ENCODE data around the gene ZBED2.

The ZBED2 gene

DNA sequence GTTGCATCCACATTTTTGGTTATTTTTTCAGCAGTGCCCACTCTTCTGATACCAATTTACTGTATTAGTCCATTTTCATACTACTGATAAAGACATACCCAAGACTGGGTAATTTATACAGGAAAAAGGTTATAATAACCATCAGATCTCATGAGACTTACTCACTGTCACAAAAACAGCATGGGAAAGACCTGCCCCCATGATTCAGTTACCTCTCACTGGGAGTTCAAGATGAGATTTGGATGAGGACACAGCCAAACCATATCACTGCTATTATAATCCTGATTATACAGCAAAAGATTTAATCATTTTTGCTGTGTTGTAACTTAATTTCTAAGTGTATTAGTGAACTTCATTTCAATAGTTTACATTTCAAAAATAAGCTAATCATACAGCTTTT lies 6.6 kb downstream of the ZBED2 start:
- no peak for DNase-seq (ENCODE audit: extremely low read depth, low read depth)
- TF ChIP-seq, protein P1, sequence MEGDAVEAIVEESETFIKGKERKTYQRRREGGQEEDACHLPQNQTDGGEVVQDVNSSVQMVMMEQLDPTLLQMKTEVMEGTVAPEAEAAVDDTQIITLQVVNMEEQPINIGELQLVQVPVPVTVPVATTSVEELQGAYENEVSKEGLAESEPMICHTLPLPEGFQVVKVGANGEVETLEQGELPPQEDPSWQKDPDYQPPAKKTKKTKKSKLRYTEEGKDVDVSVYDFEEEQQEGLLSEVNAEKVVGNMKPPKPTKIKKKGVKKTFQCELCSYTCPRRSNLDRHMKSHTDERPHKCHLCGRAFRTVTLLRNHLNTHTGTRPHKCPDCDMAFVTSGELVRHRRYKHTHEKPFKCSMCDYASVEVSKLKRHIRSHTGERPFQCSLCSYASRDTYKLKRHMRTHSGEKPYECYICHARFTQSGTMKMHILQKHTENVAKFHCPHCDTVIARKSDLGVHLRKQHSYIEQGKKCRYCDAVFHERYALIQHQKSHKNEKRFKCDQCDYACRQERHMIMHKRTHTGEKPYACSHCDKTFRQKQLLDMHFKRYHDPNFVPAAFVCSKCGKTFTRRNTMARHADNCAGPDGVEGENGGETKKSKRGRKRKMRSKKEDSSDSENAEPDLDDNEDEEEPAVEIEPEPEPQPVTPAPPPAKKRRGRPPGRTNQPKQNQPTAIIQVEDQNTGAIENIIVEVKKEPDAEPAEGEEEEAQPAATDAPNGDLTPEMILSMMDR (IDR thresholded peaks at IDR 0.05; ENCODE audit: low read depth, low read length) = no peak

DNA sequence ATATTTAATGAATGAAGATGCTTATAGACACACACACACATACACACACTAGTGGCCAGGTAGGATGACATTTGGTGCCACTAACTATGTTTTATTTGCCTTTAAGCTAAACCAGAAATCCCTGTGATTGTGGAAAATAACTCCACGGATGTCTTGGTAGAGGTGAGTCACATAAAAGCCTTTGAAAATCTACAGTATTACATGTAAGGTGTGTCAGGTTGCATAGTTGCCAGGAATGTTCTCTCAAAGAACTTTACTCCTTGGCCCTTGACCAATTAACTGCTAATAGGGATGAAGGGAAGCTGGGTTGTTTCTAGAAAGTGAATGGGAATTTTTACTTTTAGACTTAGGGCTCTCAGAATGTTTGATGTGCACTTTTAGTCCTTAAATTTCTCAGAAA lies 9.9 kb downstream of the ZBED2 start:
- no peak for DNase-seq (ENCODE audit: extremely low read depth, low read depth)
- TF ChIP-seq, protein P1 (IDR thresholded peaks at IDR 0.05; ENCODE audit: low read depth, low read length) = no peak

DNA sequence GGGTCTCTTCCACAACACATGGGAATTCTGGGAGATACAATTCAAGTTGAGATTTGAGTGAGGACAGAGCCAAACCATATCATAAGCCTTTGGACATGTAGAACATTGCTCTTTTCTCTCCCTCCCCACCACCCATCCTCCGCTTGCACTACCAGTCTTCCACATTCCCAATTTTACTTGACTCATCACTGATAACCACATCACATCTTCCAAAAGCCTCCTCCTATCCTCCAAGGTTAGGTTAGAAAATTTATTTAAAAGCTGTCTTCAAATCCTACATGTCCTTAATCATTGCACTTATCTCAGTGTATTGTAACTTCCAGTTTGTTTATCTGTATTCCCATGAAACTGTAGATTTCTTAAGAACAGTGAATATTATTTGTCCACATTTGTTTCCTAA lies 10.4 kb downstream of the ZBED2 start:
- TF ChIP-seq, protein P1 (IDR thresholded peaks at IDR 0.05; ENCODE audit: low read depth, low read length) = no peak
- DNase-seq (ENCODE audit: extremely low read depth, low read depth) = no peak

DNA sequence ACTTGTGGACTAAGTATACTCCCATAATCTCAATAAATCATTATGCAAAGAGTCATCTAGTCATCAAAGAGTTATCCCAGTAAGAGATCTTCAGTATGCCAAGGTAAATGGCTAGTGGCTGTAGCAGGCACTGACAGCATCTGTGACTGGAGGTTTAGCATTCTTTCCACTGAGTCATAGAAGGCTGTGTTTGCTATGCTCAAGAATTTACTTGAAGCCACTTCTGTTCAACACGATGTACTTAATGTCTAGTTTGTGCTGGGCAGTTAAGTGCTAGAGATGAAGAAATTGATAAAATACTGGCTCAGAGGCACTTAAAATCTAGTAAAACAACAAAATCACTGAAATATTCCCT lies 13.0 kb downstream of the ZBED2 start:
- DNase-seq (ENCODE audit: extremely low read depth, low read depth) = peak; percentile 10
- TF ChIP-seq, protein P1 (IDR thresholded peaks at IDR 0.05; ENCODE audit: low read depth, low read length) = no peak

DNA sequence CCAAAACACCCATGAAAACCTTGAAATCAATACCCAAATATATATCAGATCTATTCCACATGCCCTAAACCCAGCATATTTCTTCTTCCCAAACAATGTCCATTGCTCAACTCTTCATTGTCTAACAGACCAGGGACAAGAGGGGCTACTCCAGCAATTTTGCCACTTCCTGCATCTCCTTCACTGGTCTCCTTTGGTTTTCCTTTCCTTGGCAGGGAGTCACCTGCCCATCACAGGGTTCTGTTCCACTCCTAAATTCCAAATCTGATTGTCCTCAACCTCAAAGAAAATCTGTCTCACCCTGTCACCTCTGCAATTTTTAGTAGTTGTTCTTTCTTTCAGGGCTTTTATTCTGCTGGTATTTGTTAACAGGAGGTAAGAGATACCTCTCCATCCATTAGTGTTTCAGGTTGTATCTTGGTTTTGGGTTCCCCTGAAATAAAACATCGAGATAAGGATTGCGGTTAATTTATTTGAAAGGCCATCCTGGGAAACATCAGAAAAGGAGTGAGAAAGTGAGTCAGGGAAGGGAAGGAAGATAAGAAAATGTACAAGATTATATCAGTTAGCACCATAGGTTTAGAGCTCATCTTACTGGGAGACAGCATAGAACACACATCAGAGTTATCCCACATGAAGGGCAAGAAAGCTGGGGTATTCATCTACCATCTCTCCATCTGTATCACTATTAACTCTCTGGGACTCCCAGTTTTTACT lies 13.6 kb downstream of the ZBED2 start:
- TF ChIP-seq, protein P1 (IDR thresholded peaks at IDR 0.05; ENCODE audit: low read depth, low read length) = no peak
- no peak for DNase-seq (ENCODE audit: extremely low read depth, low read depth)

DNA sequence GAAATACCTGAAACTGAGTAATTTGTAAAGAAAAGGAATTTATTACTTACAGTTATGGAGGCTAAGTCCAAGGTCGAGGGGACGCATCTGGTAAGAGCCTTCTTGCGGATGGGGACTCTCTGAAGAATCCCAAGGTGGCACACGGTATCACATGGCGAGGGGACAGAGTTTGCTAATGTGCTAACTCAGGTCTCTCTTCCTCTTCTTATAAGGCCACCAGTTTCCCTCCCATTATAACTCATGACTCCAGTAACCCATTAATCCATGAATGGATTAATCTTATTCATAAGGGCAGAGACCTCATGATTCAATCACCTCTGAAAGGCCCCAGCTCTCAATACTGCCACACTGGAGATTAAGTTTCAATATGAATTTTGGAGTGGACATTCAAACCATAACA lies 15.7 kb downstream of the ZBED2 start:
- no peak for DNase-seq (ENCODE audit: extremely low read depth, low read depth)
- TF ChIP-seq, protein P1 (IDR thresholded peaks at IDR 0.05; ENCODE audit: low read depth, low read length) = no peak

DNA sequence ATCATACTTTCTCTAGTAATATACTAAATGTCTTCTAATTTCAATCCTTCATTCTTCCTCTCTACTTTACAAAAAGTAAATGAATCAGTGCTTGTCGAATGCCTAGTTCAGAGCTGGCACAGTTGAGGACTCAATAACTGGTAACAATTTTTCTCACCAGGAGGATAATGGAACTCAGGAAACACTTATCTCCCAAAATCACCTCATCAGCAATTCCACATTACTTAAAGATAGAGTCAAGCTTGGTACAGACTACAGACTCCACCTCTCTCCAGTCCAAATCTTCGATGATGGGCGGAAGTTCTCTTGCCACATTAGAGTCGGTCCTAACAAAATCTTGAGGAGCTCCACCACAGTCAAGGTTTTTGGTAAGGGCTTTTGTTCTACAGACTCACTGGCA lies 16.3 kb downstream of the ZBED2 start:
- no peak for DNase-seq (ENCODE audit: extremely low read depth, low read depth)
- TF ChIP-seq, protein P1 (IDR thresholded peaks at IDR 0.05; ENCODE audit: low read depth, low read length) = no peak
